NCI-H82 treated with DMSO at 0.1 percent for 48 hours (cell line): ENCODE measurements around the gene CRYAA.
"Not testable (repeated sequence)": the region's sequence is repeated elsewhere in the genome, so short reads cannot be mapped to it uniquely, and the experiment has no call there.

ENCODE experiments used
- DNase-seq: peaks from one replicate; lab custom pipeline; 2025; ENCODE audit not compliant: unreplicated experiment; lab: John Stamatoyannopoulos, UW

Gene CRYAA, protein sequence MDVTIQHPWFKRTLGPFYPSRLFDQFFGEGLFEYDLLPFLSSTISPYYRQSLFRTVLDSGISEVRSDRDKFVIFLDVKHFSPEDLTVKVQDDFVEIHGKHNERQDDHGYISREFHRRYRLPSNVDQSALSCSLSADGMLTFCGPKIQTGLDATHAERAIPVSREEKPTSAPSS

GRCh38 chr21:43168708-43169107, at the start of gene CRYAA:
Gene CRYAA (plus strand): TSS chr21:43169008. CDS start chr21:43169100, 92 bp downstream.
- DNase-seq: not testable (repeated sequence)

- not testable (repeated sequence) for DNase-seq
Measured at GRCh38 chr21:43130094-43130493, 38.7 kb upstream of the CRYAA start.

DNA sequence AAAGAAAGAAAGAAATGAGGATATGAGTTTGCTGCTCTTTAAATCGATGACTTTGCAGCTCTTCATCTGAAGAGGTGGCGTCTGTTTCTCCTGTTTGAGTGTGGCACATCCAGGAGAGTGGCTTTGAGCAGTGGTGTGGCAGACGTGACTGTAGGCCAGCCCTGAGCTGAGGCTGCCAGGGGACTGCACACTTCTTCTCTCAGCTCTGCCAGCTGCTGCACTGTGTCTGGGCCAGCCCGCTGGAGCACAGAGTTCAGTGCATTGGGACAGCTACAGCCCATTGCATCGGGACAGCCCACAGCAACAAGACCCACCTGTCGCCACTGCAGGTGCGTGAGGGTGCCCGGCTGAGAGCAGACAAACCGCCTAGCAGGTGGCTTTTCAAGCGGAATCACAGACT, 34.3 kb upstream of the CRYAA start:
- DNase-seq: not testable (repeated sequence)

DNA sequence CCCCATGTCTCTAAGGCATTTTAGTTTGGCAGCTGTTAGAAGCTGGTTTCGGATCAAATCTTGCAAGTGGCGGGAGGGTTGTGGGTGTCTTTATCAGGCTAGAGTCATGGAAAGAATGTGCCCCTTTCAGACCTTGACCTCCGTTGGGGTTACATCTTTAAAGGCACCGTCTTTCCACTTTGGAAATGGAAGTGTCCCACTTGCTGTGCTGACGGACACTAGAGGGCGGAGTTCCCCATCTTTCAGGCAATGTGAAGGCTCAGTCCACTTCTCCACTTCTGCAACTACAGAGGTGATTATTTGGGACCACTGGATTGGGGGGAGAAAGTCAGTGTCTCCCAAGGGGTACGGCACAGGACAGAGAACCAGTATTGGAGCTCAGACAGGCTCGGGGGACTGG, 29.9 kb upstream of the CRYAA start:
- DNase-seq: not testable (repeated sequence)

DNA sequence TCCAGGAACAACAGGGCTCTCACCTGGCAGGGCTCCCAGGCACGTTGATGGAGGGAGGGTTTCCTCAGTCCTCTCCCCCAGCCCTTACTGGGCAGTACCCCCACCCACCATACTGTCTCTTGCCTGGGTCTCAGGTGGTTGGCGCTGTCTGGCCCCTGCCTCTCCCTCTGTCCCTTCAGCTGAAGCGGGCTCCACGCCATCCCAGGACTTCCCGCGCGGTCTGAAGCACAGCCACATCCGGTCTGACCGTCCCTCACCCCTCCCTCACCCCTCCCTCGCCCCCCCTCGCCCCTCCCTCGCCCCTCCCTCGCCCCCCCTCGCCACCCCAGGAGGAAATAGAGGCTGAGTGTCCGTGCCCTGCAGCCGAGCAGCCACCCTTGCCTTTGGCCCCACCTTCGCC, 27.4 kb upstream of the CRYAA start:
- not testable (repeated sequence) for DNase-seq

DNA sequence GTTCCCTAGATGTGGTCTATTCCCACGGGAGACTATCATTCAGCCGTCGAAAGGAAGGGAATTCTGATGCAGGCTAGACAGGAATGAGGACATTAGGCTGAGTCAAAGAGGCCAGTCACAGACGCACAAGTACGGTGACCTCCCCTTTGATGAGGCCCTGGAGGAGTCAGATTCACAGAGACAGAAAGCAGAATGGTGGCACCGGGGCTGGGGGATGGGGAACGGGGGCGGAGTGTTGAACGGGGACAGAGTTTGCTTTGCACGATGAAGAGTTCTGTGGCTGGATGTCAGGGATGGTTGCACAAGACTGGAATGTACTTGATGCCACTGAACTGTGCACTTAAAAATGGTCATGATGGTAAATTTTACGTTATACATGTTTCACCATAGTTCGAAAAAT, 22.2 kb upstream of the CRYAA start:
- not testable (repeated sequence) for DNase-seq

GRCh38 chr21:43147999-43148398, 20.8 kb upstream of the CRYAA start:
- not testable (repeated sequence) for DNase-seq

GRCh38 chr21:43149344-43149743, 19.5 kb upstream of the CRYAA start:
- DNase-seq: not testable (repeated sequence)

- DNase-seq: not testable (repeated sequence)
Measured at GRCh38 chr21:43153601-43154000, 15.2 kb upstream of the CRYAA start.

- not testable (repeated sequence) for DNase-seq
Measured at GRCh38 chr21:43159279-43160175, 9.3 kb upstream of the CRYAA start.

DNA sequence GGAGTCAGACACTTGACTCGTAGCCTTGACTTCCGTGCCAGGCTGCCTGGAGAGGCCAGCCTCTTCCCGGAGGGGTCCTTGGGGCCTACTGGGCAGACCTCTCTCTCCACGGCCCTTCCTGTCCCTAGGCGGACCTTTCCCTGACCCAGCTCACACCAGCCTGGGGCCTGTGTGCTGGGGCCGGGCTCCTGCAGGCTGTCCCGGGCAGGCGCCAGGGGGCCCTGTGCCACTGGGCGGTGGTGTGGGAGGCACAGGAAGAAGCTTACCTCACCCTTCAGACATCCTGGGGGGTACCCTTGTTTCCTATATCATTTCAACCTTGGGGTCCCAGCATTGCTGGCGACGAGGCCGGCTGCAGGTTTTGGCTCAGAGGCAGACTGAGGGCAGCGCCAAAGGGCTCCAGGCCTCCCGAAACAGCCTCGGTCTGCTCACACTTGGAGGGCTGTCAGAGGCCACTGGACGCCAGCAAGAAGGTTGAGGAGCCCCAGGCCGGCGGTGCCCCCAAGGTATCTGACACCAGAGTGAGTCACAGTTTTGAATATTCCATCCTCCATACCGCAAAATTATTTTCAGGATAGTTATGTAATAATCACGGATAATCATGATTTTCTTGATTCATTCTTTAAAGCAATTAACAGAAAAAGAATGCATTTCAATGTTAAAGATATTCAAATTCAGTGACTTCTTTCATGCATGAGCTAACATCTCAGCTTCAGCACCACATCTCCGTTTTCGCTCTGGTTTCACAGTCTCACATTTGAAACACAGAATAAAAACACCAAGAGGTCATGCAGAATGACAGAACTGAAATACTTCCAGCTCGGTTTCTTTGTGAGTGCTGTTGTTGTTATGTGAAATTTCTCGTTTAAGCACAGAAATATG, 6.7 kb upstream of the CRYAA start:
- not testable (repeated sequence) for DNase-seq

- DNase-seq: not testable (repeated sequence)
Measured at GRCh38 chr21:43162708-43163205, 6.1 kb upstream of the CRYAA start.

GRCh38 chr21:43164823-43165222, 4.0 kb upstream of the CRYAA start:
- DNase-seq: not testable (repeated sequence)

DNA sequence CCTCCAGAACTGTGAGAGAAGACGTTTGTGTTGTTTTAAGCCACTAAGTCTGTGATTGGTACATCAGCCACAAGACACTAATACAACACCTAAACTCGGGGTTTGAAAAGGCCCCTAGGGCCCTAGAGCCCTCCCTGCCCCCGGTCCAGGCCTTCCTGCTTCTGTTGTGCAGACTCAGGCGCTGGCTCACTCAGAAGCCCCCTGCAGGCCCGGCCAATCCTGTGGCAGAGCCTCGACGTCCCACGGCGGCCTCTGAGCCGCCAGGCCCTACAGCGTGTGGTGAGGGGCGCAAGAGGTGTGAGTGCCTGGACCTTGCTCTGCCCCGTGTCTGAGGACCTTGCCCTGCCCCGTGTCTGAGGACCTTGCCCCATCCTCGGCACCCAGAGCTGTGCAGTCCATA, 3.1 kb upstream of the CRYAA start:
- not testable (repeated sequence) for DNase-seq

DNA sequence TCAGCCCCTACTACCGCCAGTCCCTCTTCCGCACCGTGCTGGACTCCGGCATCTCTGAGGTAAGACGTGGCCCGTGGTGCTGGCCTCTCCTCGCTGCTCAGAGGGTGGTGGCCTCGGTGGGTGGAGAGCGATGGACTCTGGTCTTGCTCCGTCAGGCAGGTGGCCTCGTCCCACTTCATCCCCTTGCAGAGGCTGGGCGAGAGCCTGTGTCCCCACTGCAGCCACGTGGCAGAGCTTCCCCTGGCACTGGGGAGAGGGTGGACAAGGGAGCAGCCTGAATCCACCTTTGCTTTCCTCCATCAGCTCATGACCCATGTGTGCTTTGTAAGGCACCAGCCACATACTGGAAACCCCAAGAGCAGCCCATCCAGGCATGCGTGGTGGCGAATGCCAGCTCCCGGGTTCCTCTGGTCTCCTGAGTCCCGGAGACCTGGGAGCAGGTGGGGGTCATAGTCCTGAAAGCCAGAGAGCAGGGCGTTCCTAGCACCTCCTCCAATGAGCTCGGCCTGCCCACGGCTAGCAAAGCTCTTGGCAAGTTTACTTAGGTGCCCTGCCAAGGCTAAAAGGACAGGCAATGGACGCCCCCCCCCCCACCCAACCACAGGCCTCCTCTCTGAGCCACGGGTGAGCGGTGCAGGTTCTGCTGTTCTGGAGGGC, 550 bp downstream of the CRYAA start:
- DNase-seq: not testable (repeated sequence)

DNA sequence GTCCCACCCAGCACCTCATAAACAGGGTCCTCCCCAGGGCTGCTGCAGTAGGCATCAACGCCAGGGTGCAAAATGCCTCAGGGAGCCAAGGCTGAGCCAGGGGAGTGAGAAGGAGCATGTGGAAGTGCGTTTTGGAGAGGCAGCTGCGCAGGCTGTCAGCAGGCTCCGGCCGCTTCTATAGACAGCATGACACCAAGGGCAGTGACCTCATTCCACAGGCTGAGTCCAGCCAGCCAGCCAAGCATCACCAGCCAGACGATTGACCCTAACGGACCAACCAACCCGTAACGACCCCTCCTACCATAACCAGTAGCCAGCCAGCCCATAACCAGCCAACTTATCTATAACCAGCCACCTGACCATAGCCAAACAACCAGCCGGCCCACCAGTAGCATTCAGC, 1.1 kb downstream of the CRYAA start:
- DNase-seq: not testable (repeated sequence)

GRCh38 chr21:43172812-43173211, 4.0 kb downstream of the CRYAA start:
- DNase-seq: not testable (repeated sequence)

- not testable (repeated sequence) for DNase-seq
Measured at GRCh38 chr21:43173438-43173837, 4.6 kb downstream of the CRYAA start.

- not testable (repeated sequence) for DNase-seq
Measured at GRCh38 chr21:43173930-43174329, 5.1 kb downstream of the CRYAA start.

GRCh38 chr21:43174998-43175397, 6.2 kb downstream of the CRYAA start:
- DNase-seq: not testable (repeated sequence)
